Stimulated activated CD8-positive, alpha-beta memory T cell treated with anti-CD3 and anti-CD28 coated beads, Interleukin-15, amount 100 ng/mL, for 24 hours (primary cell): ENCODE measurements around the gene USP51.
"Not testable (repeated sequence)": the region's sequence is repeated elsewhere in the genome, so short reads cannot be mapped to it uniquely, and the experiment has no call there.

ENCODE experiments used
- DNase-seq: peaks from one replicate; pipeline ENCODE4 v3.0.0-alpha.2; 2020; ENCODE audit warnings: low read depth

USP51 gene

DNA sequence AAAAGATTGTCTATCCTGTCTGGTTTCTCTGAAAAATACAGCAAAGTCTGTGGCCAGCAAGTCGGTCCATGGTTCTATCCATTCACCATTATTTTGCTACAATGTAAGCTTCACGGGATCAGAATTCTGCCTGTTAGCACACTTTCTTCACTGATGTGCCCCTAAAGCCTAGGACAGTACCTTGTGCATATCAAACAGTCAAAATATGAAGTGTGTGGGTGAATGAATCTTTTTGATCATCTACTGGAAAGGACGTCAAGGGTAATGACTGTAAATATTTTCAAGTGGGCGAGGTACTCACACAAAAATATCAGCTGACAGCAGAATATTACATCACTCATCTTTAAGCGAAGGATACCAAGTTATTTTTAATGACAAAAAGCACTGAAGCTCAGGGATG lies 24.5 kb downstream of the USP51 start:
- not testable (repeated sequence) for DNase-seq

DNA sequence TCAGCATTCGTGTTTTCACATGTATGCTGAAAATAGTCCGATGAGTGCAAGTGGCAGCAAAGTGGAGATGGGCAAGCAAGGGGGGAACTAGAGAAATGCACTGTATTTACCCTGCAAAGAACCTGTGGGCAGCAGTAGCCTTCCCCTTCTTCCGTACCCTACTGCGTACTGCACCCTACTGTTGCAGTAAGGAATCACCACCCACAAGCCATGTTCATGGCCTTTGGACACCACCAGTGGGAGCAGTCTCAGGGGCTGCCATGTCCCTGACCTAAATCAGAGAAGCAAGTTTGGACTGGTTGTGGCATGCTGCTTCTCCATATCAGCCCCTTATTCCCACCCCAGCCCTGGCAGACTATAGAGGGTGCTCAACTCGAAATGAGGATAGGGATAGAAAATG lies 25.6 kb downstream of the USP51 start:
- DNase-seq, result not testable (repeated sequence)

DNA sequence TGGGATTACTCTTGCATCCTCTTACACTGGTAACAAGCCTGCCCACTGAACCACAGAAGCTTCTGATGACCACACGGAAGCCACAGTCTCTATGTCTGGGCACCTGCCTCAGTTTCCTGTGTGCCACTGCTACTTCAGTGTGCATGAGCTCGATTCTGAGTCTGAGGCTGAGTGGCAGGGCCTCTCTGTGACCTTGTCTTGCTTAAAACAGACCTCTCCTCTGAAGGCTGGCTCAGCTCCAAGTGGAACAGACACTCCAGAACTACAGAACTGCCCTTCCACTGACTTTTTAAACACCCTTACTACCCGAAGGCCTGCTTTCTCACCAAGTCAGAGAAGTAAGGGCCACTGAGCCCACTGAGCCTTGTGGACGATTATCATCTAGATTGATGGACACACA lies 29.7 kb downstream of the USP51 start:
- DNase-seq, result not testable (repeated sequence)

DNA sequence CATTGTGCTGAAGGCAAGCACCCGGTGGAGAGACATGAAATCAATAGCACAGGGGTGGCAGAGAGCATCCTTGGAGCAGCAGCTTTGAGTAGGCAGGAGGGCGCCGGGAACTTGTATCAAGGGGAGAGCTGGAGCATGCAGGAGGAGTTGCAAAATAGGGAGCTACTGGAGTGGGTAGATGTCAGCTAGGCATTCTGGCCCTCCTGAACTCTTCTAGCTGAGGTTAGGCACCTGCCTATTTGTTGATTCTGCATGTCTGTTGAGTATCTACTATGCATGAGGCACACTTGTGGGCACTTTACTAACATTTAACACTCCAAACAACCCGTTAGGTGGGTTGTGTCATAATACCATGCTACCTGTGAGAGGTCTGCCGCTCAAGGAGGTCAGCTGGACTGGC lies 30.2 kb downstream of the USP51 start:
- DNase-seq, result not testable (repeated sequence)

DNA sequence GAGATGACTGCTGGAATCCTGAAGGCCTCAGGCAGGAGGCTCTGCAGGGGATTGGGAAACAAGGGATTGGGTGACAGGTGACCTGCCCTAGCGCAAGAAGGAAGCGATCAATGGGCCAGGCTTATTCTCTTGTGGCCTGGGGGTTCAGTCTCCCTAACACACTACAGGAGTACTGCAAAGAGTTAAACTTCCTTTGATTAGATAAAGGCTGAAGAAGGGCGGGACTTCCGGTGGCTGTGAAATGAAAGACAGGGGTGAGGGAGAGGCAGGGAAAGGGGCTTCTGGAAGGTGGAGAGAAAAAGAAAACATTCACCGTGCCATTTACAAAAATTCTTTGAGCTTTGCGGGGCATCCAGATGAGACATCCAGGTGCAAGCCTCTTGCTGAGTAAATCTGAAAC lies 33.9 kb downstream of the USP51 start:
- DNase-seq, result not testable (repeated sequence)

DNA sequence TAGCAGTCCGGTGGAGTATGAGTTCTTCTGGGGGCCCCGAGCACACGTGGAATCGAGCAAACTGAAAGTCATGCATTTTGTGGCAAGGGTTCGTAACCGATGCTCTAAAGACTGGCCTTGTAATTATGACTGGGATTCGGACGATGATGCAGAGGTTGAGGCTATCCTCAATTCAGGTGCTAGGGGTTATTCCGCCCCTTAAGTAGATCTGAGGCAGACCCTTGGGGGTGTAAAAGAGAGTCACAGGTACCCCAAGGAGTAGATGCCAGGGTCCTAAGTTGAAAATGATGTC lies 36.9 kb downstream of the USP51 start:
- DNase-seq, result no peak

DNA sequence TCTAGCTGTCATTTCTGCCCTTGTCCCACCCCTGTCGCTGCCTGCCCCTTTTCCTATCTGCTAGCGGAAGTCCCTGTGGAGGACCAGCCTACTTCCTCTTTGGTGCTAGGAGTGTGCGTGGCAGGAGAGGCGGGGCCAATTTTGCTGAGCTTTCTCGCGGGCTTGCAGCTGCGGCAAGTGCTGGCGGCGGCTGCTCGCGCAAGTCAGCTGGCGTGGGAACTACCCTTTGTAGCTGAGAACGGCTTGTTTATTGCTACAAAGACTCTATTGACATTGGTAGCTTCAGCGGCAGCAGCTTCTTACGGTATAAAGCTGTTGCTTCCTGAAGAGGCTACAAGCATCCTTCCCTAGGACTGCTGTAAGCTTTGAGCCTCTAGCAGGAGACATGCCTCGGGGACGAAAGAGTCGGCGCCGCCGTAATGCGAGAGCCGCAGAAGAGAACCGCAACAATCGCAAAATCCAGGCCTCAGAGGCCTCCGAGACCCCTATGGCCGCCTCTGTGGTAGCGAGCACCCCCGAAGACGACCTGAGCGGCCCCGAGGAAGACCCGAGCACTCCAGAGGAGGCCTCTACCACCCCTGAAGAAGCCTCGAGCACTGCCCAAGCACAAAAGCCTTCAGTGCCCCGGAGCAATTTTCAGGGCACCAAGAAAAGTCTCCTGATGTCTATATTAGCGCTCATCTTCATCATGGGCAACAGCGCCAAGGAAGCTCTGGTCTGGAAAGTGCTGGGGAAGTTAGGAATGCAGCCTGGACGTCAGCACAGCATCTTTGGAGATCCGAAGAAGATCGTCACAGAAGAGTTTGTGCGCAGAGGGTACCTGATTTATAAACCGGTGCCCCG lies 37.4 kb downstream of the USP51 start, which contains the start of gene MAGEH1:
TSS of gene MAGEH1 (plus strand) at position 138 of the 843 bp plus-strand sequence. CDS start at position 386, 248 bp downstream.
- DNase-seq, result peak; percentile 23

DNA sequence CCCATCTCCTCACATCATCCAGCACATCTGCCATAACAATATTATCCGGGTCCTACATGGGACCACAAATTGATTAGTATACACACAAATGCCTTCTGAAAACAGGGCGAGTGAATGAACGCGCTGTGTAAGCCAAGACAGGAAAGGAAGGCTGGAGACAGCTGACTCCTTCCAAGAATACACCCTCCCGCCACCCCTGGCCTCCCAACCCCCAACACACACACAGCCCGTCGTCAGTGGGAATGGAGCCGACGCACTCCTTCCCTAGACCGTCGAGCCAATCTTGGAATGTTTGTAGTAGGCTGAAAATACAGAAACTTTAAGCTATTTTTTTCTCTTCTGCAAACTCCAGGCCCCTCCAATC lies 38.0 kb downstream of the USP51 start:
- DNase-seq, result peak; percentile 0

DNA sequence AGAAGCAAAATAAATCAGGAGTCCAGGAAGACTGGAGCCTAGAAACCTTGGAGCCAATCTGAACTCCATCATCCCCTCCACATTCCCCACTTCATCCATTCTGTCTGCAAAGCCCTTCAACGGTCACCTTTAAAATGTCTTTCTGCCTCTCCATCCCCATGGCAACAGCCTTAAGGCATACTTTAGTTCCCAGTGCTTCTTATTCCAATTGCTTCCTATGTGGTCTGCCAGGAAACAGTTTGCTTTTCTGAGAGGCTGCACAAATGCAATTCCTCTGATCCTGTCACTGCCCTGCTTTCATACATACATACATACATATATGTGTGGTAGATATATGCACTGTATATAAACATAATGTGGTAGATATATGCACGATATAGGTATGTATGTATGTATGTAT lies 38.5 kb downstream of the USP51 start:
- DNase-seq, result no peak

DNA sequence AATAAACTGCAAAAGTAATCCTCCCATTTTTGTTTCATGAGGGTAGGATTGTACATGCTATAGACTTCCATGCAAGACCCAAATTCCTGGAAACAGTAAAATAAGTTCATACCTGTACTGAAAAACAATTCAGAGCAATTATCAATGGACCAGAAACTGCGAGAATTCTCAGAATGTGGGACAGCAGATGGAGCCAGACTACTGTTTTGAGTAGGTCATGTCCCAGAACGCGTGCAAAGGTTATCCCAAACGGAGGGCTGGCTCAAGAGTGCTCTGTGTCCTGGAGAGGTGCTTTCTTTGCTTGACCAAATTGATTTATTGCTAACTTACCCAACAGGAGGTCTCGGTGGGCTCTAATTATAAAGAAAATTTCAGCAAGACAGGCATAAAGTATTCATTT lies 39.4 kb downstream of the USP51 start:
- DNase-seq, result no peak

DNA sequence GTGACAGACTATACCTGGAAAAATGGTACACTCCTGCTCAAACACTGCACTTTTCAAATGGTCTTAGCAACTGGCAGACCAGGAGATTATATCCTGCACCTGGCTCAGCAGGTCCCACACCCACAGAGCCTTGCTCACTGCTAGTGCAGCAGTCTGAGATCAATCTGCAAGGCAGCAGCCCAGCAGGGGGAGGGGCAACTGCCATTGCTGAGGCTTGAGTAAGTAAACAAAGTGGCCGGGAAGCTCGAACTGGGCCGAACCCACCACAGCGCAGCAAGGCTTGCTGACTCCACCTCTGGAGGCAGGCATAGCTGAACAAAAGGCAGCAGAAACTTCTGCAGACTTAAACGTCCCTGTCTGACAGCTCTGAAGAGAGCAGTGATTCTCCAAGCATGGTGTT lies 46.2 kb downstream of the USP51 start:
- DNase-seq, result not testable (repeated sequence)
